Inflammatory macrophage treated with lipopolysaccharide for 1 hour (primary cell): Measurements from ENCODE around the gene RNF208.
"Not testable (repeated sequence)": the region's sequence is repeated elsewhere in the genome, so short reads cannot be mapped to it uniquely, and the experiment has no call there.

Experiments used
- DNase-seq, 2 donors: peaks; one replicate each; pipeline ENCODE4 v3.0.0-alpha.2; 2020 to 2022

Gene RNF208

DNA sequence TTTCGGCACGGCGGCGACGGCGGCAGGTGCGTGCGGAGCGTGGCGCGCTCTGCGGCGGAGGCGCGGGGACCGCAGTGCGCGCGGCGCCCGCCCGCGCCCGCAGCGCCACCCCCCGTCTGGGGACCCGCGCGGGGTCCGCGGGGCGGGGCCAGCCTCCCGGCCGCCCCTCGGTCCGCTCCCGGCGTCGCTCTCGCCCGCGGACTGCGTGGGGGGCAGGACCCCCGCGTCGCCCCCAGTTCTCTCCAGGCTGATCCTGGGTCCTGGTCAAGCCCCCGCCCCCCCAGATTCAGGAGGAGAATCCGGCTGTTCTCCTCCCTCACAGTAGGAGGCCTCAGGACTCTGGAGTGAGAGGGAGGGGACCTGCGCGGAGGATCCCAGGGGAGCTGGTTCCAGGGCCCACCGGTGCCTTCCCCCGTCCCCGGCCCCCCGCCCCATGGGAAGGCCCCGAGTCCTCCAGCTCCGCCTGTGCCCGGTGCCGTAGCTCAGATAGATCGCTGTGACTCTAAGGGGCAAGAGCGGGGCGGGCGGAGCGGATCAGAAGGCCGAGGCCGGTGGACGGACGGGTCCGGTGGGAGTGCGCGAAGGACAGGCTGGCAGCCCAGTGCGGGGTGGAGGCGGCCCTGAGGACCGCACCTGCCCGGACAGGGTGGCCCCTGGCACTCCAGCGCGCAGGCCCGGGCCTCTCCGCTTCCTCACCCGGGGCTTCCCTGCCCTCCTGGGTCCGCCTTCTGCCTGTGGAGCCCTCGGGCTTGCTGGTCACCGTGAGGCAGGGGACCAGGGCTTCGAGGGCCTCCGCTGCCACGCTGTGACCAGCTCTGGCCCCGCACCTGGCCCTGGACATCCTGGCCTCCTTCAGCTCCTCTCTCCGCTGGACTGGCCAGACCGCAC lies at the start of gene RNF208:
TSS of gene RNF208 (minus strand) at position 51 of the 888 bp plus-strand sequence. CDS start 1,028 bp downstream, outside the sequence.
- DNase-seq = no peak

DNA sequence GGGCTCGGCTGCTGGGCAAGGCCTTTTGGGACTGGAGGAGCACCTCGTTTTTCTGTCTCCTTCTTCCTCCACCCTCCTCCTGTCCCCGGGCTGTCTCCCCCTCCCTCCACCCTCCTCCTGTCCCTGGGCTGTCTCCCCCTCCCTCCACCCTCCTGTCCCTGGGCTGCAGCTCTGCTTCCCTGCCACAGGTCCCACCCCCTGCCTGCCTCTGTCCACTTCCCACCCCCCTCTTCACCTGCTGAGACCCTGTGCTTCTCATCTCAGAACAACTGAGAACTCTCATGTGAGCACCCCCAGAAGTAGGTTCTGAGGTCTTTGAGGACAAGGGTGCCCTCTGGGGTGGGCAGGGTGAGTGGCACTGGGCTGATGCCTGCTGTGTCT lies 49.6 kb upstream of the RNF208 start:
- DNase-seq = no peak

DNA sequence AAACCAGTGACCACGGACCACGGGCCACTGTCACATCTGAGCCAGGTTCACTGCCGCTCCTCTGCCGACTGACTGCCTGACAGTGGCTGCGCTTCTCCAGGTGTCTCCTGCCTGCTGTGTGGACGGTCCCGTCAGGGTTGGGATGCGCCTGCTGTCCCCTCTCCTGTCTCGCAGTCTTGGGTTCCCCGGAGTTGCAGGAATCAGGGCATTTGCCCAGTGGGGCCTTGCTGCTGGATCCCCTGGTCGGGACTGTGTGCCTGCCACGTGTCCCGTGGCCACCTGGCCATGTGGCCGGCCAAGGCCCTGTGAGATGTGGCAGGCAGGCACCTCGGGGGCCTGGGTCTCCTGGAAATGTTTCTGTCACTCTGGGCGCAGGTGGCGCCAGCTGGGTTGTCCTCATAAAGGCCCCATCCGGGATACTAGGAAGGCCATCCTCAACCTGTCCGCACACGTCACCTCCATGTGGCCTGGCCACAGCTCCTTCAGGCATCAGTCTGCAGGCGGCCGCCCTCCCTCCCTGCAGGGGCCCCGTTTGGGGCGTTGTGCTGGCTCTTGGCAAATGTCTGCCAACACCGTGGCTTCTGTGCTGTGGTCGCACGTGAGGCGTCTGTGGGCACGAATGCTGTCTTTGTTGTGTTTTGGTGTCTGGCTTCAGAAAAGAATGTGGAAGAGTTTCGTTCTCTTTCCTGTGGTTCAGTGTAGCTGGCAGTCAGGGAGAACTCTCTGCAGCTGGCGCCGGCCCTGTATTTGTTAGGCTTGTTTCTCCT lies 49.1 kb upstream of the RNF208 start:
- DNase-seq = no peak

DNA sequence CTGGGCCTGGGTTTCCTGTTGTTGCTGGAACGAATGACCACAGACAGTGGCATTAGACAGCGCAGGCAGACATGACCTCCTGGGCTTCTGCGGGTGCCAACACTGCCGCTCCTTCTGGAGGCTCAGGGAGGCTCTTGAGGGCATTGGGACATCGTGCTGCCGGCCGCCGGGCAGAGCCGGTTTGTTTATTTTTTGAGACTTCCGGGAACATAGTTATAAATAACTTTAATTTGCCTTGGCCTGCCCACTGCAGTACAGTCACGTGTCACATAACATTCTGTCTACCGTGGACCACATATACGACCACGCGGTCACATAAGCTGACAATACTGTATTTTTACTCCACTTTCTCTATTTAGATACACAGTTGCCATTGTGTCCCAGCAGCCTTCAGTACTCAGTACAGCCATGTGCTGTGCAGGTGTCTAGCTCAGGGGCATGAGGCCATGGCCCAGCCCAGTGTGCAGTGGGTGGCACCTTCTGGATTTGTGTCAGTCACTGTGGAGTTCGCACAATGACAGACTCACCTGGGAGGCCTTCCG lies 47.3 kb upstream of the RNF208 start:
- no peak for DNase-seq

- peak; percentile 11 to 38 for DNase-seq
Measured at GRCh38 chr9:137268538-137269201, 46.6 kb upstream of the RNF208 start.

GRCh38 chr9:137267933-137268355 lies 45.9 kb upstream of the RNF208 start:
- DNase-seq = no peak

DNA sequence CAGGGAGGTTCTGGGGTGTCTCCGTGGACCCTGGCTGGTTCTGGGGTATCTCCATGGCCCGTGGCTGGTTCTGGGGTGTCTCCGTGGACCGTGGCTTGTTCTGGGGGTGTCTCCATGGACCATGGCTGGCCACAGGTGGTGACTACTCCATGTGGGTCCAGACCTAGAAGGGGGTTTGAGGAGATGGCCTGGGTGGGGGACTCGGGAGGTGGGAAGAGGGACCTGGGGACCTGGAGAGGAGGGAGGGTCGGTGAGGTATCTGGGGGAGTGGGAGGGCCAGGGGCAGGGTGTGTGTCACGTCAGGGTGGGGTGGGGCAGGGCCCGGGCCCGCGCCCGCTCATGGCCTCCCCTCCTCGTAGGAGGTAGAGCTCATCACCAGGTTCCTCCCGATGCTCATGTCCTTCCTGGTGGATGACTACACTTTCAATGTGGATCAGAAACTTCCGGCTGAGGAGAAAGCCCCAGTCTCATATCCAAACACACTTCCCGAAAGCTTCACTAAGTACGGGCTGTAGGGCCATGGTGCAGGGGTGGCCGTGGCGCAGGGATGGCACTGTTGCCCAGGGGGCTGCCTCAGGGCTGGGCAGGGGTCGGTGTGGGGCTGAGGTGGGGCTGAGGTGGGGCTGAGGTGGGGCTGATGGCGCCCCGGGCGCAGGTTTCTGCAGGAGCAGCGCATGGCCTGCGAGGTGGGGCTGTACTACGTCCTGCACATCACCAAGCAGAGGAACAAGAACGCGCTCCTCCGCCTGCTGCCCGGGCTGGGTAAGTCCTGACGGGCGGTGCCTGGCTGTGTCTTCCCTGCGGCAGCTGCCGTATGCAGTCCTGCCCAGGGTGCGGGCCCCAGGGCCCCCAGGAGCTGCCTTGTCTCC lies 44.8 kb upstream of the RNF208 start:
- no peak for DNase-seq

- no peak for DNase-seq
Measured at GRCh38 chr9:137266162-137266527, 44.1 kb upstream of the RNF208 start.

DNA sequence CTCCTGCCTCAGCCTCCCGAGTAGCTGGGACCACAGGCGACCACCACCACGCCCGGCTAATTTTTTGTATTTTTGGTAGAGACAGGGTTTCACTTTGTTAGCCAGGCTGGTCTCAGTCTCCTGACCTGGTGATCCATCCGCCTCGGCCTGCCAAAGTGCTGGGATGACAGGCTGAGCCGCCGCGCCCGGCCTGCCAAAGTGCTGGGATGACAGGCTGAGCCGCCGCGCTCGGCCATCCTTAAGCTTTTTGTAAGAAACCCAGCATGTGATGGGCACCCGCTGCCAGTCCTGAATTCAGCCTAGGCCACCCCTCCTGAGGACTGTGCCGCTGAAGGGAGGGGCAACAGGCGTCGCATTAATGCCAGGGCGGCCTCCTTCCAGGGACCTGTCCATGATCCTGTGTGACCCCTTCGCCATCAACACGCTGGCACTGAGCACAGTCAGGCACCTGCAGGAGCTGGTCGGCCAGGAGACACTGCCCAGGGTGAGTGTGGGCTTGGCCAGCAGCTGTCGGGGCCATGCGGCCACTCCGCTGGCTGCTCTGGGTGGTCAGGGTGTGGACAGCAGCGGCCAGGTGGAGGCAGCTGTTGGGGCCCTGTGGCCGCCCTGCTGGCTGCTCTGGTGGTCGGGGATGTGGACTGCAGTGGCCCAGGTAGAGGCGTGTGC lies 43.6 kb upstream of the RNF208 start:
- no peak for DNase-seq

- no peak for DNase-seq
Measured at GRCh38 chr9:137264067-137264466, 42.0 kb upstream of the RNF208 start.

DNA sequence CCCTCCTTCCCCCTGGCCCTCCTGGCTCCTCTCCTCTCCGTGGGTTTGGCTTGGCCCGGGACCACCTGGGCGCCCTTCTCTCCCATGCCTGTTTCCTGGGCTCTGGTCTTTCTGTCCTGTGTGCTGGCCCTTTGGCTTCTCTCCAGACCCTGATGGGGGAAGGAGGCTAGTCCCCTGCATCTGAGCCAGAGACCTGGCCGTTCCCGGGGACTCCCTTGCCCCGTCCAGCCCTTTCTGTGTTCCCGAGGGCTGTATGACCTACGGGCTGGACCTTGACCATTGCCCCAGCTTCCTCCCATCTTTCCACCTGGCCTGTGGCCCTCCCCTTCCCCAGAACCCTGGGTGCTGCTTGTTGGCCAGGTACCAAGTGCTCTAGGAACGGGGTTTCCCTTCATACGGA lies 41.5 kb upstream of the RNF208 start:
- no peak for DNase-seq

DNA sequence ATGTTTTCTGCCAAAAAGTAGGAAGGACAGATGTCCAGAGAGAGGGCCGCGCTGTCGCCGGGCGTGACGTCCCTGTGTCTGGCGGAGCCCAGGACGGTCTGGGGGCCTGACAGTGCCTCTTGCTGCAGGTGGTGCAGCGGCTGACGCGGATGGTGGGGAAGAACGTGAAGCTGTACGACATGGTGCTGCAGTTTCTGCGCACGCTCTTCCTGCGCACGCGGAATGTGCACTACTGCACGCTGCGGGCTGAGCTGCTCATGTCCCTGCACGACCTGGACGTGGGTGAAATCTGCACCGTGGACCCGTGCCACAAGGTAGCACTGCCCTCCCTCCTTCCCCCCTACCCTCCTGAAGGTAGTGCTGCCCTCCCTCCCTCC lies 40.9 kb upstream of the RNF208 start:
- no peak for DNase-seq

DNA sequence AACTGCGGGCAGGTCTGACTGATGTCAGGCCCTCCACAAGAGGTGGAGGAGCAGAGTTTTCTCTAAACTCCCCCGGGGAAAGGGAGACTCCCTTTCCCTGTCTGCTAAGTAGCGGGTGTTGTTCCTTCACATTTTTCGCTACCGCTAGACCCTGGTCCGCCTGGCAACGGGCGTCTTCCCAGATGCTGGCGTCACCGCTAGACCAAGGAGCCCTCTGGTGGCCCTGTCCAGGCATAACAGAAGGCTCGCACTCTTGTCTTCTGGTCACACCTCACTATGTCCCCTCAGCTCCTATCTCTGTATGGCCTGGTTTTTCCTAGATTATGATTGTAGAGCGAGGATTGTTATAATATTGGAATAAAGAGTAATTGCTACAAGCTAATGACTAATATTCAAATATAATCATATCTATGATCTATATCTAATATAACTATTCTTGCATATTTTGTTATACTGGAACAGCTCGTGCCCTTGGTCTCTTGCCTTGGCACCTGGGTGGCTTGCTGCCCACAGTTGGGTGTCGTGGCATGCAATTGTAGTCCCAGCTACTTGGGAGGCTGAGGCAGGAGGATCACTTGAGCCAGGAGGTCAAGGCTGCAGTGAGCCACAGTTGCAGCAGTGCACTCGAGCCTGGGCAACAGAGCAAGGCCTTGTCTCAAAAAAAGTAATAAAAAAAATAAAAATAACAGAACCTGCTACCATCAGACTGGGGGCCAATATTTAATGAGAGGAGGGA lies 40.3 kb upstream of the RNF208 start:
- not testable (repeated sequence) for DNase-seq

GRCh38 chr9:137256856-137257255 lies 34.8 kb upstream of the RNF208 start:
- DNase-seq = no peak

GRCh38 chr9:137256362-137256761 lies 34.3 kb upstream of the RNF208 start:
- DNase-seq = no peak

DNA sequence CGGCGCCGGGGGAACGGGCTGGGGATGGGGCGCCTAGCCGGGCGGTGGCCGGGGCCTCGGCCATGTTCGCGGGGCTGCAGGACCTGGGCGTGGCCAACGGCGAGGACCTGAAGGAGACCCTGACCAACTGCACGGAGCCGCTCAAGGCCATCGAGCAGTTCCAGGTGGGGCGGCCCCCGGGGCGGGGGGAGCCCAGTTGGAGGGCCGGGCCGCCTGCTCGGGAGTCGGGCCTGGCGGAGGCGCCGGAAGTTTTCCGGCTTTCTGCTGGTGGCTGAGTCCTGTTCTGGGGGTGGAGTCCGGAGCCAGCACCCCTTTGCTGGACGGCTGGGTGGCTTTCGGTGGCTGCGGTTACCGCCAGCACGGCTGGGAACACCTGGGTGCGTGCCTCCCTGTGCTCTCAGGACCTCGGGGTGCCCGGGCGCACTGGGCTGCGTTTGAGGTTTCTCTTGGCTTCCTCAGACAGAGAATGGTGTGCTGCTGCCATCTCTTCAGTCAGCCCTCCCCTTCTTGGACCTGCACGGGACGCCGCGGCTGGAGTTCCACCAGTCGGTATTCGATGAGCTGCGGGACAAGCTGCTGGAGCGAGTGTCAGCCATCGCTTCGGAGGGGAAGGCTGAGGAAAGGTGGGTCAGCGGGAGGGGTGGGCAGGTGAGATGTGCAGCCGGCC lies 33.5 kb upstream of the RNF208 start:
- DNase-seq = peak; percentile 17 to 19

- DNase-seq = peak; percentile 76 to 95
Measured at GRCh38 chr9:137254624-137255447, 32.8 kb upstream of the RNF208 start, which contains the start of gene NELFB. NELFB (plus strand) TSS chr9:137255327.

GRCh38 chr9:137253717-137254623 lies 31.9 kb upstream of the RNF208 start:
- no peak for DNase-seq
